Measurements from ENCODE around the gene EPG5.
"Not testable (repeated sequence)": the region's sequence is repeated elsewhere in the genome, so short reads cannot be mapped to it uniquely, and the experiment has no call there.

EPG5 gene

DNA sequence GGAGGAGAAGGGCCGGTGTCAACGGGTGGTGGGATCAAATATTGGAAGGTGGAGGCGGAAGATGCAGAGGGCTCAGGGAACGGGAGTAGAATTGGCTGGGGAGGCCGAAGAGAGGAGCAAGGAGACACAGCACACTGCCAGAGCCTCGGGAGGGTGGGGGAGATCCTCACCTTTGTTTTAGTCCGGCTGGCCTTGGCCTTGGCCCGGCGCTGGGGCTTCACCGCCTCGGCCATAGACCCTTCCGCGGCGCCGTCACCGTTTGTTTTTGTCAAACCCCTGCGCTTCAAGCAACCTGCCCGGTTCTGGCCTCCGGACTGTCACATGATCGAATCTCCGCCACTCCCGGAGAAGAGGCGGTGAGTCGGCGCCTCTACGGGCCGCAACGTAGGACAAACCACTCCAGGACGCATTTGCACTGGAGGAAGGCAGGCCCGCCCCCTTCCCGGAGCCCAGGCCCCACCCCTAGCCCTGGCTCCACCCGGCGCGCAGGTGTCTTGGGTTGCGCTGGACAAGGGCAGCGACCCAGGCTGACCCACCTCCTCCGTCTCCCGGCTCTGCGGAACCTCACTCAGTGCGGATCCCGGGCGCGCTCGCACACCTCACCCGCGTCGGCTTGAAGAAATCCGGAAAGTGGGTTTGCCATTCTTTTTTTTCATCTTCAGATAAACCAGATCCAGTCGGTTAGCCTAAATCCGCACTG is at the start of gene EPG5:
EPG5 (minus strand) TSS at position 323 of the 700 bp plus-strand sequence; CDS start at position 233, 90 bp downstream.
- DNase-seq = peak; percentile 93

GRCh38 chr18:46013484-46014189 is 46.5 kb upstream of the EPG5 start:
- DNase-seq = peak; percentile 4

GRCh38 chr18:46010676-46011075 is 43.5 kb upstream of the EPG5 start:
- no peak for DNase-seq

DNA sequence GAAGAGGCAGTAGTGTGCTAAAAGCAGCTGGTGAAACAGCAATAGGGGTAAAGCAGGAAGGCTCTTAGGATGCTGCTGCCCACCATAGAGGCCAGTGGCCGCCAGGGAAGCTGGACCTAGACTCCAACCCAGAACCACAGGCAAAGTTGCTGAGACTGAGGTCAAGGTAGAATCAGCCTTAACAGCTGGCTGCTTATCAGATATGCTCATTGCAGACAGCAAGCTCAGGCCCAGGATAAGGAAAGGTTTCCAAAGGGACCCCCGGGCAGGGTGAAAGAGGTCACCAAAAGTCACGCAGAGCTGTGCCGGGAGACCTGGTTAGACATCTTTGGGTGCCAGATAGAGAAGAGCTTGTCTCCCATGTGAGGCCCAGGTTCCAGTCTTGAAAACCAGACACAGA is 42.9 kb upstream of the EPG5 start:
- no peak for DNase-seq

DNA sequence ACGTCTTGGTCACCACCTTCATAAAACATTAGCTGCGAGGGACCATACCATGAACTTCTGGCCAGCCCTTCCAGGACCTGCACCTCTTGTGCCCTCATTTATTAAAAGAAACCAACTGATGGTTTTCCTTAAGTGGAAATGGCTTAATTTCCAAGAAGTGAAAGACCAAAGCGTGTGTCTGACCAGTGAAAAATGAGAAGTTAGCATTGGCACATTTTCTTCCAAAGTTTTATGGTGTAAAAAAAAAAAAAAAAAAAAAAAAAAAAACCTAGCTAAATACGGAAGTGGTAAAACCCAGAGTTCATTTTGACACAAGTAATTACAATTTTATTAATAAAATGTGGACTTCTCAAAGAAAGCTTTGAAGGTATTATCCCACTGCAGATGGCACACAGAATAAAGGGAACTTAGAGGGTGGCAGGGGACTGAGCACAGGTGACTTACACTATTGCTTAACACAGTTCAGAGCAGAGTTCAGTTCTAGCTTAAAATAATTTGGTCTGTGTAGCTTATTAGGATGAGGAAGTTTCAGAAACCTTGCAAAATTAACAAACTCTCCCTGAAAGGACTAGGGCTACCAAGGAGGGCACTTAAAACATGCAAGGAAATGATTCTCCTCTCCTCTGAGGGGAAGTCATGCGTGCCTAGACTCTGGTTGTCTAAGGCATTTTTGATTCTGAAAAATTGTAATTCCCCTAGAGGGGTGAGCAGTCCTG is 42.2 kb upstream of the EPG5 start:
- DNase-seq = peak; percentile 52

- DNase-seq = no peak
Measured at GRCh38 chr18:46008531-46008930, 41.4 kb upstream of the EPG5 start.

DNA sequence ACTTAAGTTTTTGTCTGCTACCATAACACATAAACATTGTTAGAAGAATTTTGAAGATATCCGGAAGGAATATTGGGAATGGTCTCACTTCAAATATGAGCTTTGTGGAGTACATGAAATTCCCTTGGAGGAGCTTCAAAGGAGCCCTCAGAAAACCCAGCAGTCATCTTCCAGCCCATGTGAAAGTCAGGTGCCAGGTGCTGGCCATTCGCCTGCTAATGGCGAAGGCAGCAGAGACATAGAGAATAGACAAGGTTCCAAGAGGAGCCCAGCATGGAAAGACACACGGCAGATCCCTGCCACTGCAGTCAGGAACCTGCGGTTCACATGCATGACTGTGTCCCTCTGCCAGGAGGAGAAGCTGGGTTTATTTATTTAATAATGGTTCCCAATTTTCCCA is 40.0 kb upstream of the EPG5 start:
- DNase-seq = no peak

DNA sequence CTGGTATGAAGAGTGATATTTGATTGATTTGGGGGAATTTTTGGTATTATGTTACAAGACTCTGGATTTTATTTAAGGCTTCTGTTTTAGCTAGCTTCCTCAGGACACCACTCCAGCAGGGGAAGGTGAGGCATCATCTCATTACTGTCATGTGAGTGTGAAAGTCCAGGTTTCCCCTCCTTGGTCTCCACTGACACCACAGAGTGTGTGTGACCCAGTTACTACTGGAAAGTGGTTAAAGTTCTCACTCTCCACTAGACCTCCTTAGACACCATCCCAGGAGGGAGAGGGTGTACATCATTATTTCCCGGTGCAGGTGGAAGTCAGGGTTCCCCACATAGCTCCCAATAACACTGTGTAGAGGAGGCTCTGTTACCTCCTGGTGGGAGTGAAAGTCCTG is 35.8 kb upstream of the EPG5 start:
- DNase-seq = no peak

DNA sequence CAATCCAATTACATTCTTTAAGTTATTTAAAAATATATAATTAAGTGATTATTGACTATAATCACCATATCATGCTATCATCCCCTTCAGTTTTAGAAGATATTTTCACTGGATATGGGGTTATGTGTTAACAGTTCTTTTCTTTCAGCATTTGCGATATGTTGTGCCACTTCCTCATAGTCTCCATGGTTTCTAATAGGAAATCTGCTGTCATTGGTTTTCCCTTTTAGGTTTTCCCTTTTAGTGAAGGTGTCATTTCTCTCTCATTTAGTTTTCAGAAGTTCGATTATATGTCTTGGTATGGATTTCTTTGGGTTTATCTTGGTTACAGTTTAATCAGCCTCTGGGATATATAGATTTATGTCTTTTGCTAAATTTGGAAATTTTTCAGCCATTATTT is 34.8 kb upstream of the EPG5 start:
- DNase-seq = no peak

DNA sequence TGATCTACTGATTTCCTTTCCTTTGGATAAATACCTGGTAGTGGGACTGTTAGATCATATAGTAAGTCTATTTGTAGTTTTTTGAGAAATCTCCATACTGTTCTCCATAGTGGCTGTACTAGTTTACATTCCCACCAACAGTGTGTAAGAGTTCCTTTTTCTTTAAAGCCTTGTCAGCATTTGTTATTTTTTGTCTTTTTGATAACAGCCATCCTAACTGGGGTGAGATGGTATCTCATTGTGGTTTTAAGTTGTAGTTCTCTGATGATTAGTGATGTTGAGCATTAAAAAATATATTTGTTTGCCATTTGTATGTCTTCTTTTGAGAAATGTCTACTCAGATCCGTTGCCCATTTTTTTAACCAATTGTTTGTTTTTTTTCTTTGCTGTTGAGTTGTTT is 33.9 kb upstream of the EPG5 start:
- no peak for DNase-seq

DNA sequence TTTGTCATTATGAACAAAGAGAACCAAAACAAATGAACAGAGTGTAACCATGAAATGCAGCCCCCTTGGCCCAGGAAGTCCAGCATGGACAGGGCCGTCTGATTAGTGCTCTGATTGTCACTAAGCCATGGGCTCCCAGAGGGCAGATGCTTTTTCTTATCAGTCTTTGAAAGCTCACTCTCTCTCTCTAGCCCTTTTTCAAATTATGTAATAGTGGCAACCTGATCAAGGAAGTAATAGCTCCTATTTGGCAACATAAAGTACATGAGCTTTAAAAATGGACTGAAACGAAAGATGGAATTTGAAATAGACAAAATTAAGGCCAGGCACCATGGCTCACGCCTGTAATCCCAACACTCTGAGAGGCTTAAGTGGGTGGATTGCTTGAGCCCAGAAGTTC is 32.4 kb upstream of the EPG5 start:
- DNase-seq = no peak

DNA sequence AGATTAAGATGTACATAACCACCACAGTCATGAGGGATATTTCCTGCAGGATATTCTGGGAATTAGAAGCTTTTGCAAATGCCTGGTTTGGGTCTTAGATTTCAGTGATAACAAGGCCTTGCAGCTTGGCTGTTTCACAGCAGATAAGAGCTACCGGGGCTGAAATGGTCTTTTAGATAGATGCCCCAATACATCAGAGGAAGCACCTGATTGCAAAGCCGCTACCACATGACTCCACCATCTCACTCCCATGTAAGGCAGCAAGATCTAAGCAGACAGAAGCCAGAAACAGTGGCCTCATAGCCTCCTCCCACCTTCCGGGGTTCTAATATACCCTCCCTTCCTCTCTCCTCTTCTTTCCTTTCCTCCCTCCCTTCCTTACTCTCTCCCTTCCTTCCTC is 31.1 kb upstream of the EPG5 start:
- peak; percentile 26 for DNase-seq

DNA sequence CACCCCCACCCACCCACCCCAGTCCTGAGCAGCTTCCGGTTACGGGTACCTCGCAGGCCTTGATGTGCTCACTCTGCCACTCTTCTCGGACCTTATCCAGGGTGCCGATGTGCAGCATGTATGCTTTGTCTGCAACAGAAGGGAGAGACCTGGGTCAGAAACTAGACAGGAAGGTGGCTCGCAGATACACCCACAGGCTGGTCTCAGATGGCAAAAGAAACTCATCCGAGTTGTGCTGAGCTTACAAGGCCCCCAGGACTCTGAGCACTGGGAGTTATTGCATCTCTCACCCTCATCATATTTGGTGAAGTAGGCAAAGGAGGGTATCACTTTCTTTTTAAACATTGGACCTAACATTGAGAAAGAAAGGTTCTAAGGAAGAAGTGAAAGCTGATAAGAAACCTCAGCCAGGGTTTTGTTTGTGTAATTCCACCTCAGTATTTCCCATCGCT is 30.6 kb upstream of the EPG5 start:
- DNase-seq = peak; percentile 2

GRCh38 chr18:45995461-45995860 is 28.3 kb upstream of the EPG5 start:
- no peak for DNase-seq

GRCh38 chr18:45993438-45993837 is 26.3 kb upstream of the EPG5 start:
- no peak for DNase-seq

GRCh38 chr18:45992527-45992926 is 25.4 kb upstream of the EPG5 start:
- not testable (repeated sequence) for DNase-seq

DNA sequence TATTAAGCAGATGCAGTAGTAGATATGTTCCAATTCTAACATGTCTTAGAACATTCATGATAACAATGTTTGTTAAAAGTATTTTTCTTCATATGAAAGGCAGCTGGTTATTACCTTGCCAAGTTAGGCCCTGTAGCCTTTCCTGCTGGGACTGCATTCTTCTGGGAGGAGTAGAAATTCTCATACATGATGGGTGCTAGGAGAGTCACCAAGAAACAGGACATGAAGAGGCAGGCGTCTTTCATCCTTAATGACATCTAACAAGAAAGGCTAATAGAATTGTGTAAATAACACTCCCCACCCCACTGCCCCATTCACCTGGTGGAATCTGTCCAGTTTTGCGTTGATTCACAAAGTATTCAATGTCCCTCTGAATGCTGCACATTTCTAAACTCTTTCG is 24.7 kb upstream of the EPG5 start:
- DNase-seq = no peak

DNA sequence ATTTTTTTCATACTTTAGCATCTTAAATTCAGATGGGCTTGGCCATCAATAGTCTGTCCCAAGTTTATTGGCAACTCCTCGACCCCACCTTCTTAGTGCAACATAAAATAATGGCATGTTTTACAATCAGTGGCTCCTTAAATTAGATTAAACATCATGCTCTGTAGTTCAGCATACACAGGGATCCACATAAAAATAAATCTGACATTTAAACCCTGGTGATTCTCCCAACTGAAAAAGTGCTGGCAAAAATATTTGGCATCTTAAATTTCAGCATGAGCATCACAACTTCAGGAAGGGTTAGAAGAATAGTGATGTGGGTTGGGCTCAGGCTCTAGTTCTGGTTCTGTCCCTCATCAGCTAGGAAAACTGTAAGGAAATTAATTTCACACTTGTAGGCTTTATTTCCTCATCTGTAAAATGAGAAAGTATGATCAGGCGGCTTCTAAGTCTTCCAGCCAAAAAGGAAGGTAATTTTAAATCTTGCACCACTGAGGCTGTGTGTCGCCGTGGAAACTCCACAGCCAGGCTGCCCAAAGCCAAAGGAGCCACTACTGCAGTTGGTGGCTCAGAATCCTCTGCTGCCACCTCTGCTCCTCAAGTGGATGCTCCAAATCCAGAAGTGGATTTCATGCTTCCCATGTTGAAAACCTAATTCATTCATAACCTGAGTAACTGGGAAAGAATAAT is 17.6 kb upstream of the EPG5 start:
- DNase-seq = no peak

GRCh38 chr18:45981821-45982220 is 14.7 kb upstream of the EPG5 start:
- DNase-seq = no peak

DNA sequence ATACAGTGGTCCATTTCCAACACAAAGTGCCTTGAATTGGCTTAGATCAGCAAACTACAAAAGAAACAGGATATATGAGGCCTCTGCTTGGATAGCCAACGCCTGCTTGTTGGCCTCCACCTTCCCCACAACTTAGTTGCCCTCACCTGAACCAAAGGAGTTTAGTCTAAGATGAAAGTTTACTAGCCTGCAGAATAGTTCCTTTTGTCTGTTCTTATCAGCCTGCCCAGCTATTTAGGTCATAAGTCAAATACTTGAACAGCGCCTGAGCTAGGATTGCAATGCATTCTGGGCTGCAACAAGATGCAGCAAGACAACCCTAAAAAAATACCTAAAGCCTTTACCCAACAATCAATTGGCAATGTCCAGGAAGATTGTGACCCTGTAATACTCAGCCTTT is 13.1 kb upstream of the EPG5 start:
- no peak for DNase-seq

- DNase-seq = no peak
Measured at GRCh38 chr18:45978084-45978483, 11.0 kb upstream of the EPG5 start.

DNA sequence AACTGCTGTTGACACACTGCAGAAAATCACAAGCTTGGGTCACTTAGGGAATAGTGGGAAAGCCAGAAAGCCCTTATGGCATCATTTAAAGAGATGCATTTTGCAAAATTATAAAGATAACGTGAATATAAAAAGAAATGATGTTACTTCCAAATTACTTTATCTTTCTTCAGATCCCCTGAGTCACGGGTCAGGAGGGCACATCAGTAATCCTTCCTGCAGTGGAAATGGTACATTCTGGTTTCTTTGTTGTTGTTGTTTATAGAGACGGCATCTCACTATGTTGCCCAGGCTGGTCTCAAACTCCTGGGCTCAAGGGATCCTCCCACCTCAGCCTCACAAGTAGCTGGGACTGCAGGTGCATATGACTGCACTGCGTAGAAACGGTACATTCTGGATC is 9.8 kb upstream of the EPG5 start:
- DNase-seq = no peak

- DNase-seq = no peak
Measured at GRCh38 chr18:45976566-45976965, 9.4 kb upstream of the EPG5 start.
